Endometrial microvascular endothelial cells (primary cell): ENCODE data around the gene CGB5. TPM values are rescaled to one million over a fixed set of nuclear protein-coding genes. Genes with fewer than 3 reads are reported as not detected.
"Not testable (repeated sequence)": the region's sequence is repeated elsewhere in the genome, so short reads cannot be mapped to it uniquely, and the experiment has no call there.

Experiments used
- in situ Hi-C: cut with HindIII; loops from 2 replicates; pipeline ENCODE4 v1.10.0; 2017; ENCODE audit warnings: low sequenced_read_pairs, low pct_unique_long_range_greater_than_20kb; ENCODE audit errors: inconsistent ontology term
- total RNA-seq: library from RNA; depleted of rRNA; stranded (reverse); fragments of >200 nt; gene quantifications from one replicate; pipeline ENCODE4 v1.2.3, GENCODE V29; 2015; ENCODE audit errors: inconsistent ontology term

Gene CGB5
- not detected for total RNA-seq

GRCh38 chr19:49043548-49043947 lies at the start of gene CGB5:
TSS of gene CGB5 (plus strand) at chr19:49043848. CDS start at chr19:49044210, 362 bp downstream.
- in situ Hi-C loops = not testable (repeated sequence)

GRCh38 chr19:48994035-48994386 lies 49.6 kb upstream of the CGB5 start:
- in situ Hi-C loops = loop anchor here (10.0 kb wide), 1 partner anchor 199 kb away; no protein-coding TSS in a partner anchor

- in situ Hi-C loops = loop anchor here (10.0 kb wide), 1 partner anchor 203 kb away; no protein-coding TSS in a partner anchor
Measured at GRCh38 chr19:48997972-48998371, 45.7 kb upstream of the CGB5 start.

- in situ Hi-C loops = loop anchor here (10.0 kb wide), 1 partner anchor 205 kb away; no protein-coding TSS in a partner anchor
Measured at GRCh38 chr19:48999481-49000325, 43.9 kb upstream of the CGB5 start.

- in situ Hi-C loops = no loop called here
Measured at GRCh38 chr19:49004133-49004532, 39.5 kb upstream of the CGB5 start.

- in situ Hi-C loops = no loop called here
Measured at GRCh38 chr19:49004964-49005614, 38.6 kb upstream of the CGB5 start.

GRCh38 chr19:49006905-49007304 lies 36.7 kb upstream of the CGB5 start:
- in situ Hi-C loops = no loop called here

- in situ Hi-C loops = no loop called here
Measured at GRCh38 chr19:49009828-49010227, 33.8 kb upstream of the CGB5 start.

- in situ Hi-C loops = no loop called here
Measured at GRCh38 chr19:49010453-49010852, 33.2 kb upstream of the CGB5 start.

- in situ Hi-C loops = no loop called here
Measured at GRCh38 chr19:49011194-49011593, 32.5 kb upstream of the CGB5 start.

GRCh38 chr19:49014123-49014869 lies 29.4 kb upstream of the CGB5 start:
- in situ Hi-C loops = no loop called here

- in situ Hi-C loops = no loop called here
Measured at GRCh38 chr19:49014870-49015255, 28.8 kb upstream of the CGB5 start.

GRCh38 chr19:49016067-49016839 lies 27.4 kb upstream of the CGB5 start:
- in situ Hi-C loops = no loop called here

GRCh38 chr19:49017041-49017665 lies 26.5 kb upstream of the CGB5 start, which contains the start of gene LHB:
TSS of gene LHB (minus strand) at chr19:49017091. CDS start at chr19:49017081, 10 bp downstream.
- in situ Hi-C loops = no loop called here

GRCh38 chr19:49017666-49018351 lies 25.8 kb upstream of the CGB5 start:
- in situ Hi-C loops = no loop called here

GRCh38 chr19:49018388-49019241 lies 25.0 kb upstream of the CGB5 start:
- in situ Hi-C loops = not testable (repeated sequence)
